ENCODE data around the gene CHST11. TPM values are rescaled to one million over a fixed set of nuclear protein-coding genes. Genes with fewer than 3 reads are reported as not detected.

CHST11 gene
- total RNA-seq, 1 donor from 2014 or later = 7.7 TPM

- Histone ChIP-seq H3K27ac (no peak overlapping the region), H3K79me2 (ENCODE audit: low read depth) (no peaks in the 10 kb centered on the region), H3F3A (ENCODE audit: low read depth) (no peaks in the 10 kb centered on the region), H2AFZ (replicated peaks) (no peak overlapping the region), H3K4me2 (no peak overlapping the region), H3K36me3 (no peaks in the 10 kb centered on the region), H3K4me3 (no peak overlapping the region), H3K9me3 (ENCODE audit: low read depth) (no peaks in the 10 kb centered on the region), H4K20me1 (ENCODE audit: low read depth) (peaks cover 8% of the 10 kb centered on the region), H3K9ac (no peak overlapping the region), H3K27me3 (no peaks in the 10 kb centered on the region), H3K4me1 (no peaks in the 10 kb centered on the region)
- Mint-ChIP-seq H3K27ac (no peak overlapping the region), H3K4me3 (no peak overlapping the region), H3K9me3 (no peaks in the 10 kb centered on the region), H3K27me3 (ENCODE audit: insufficient read depth, low read depth) (peaks cover 2% of the 10 kb centered on the region), H3K36me3 (peaks cover 2% of the 10 kb centered on the region), H3K4me1 (peaks cover 17% of the 10 kb centered on the region)
- DNase-seq (ENCODE audit: low spot score) = no peak
- TF ChIP-seq EZH2phosphoT487 (IDR thresholded peaks at IDR 0.05) (no peak), CTCF (IDR thresholded peaks at IDR 0.05) (no peak), EZH2 (IDR thresholded peaks at IDR 0.05) (no peak)
These were observed 124.3 kb downstream of the CHST11 start for GRCh38 chr12:104581005-104581570.

DNA sequence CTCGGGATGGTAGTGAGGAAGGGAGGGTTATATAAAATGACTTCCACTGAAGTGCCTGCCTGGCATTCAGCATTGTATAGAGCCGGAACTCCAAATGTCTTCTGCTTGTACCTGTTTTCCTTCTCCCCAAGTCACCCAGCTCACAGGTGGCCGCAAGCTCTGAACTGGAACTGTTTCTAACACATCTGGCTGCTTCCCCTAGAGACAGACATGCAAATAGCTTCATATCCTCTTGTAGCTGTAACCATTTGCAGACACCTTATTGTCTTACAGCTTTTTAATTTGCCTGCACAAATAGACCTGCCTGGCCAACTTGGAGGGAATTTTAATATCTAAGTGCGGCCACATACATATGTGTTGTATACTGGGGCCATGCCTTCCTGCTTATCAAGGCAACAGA is 126.0 kb downstream of the CHST11 start:
- no peak overlapping the region for H3K4me3 ChIP-seq
- no peaks in the 10 kb centered on the region for H3K27me3 ChIP-seq
- Mint-ChIP-seq H3K9me3 (no peaks in the 10 kb centered on the region), H3K36me3 (peaks cover 2% of the 10 kb centered on the region), H3K4me1 (peaks cover 22% of the 10 kb centered on the region), H3K27me3 (ENCODE audit: insufficient read depth, low read depth) (peaks cover 2% of the 10 kb centered on the region), H3K27ac (no peak overlapping the region), H3K4me3 (no peak overlapping the region)
- no peaks in the 10 kb centered on the region for H3K79me2 ChIP-seq (ENCODE audit: low read depth)
- H3K4me2 ChIP-seq = no peak overlapping the region
- no peak overlapping the region for H3K27ac ChIP-seq
- TF ChIP-seq CTCF (IDR thresholded peaks at IDR 0.05) (no peak), EZH2phosphoT487 (IDR thresholded peaks at IDR 0.05) (no peak), EZH2 (IDR thresholded peaks at IDR 0.05) (no peak)
- H3F3A ChIP-seq (ENCODE audit: low read depth) = no peaks in the 10 kb centered on the region
- no peak overlapping the region for H3K9ac ChIP-seq
- no peaks in the 10 kb centered on the region for H3K36me3 ChIP-seq
- no peaks in the 10 kb centered on the region for H3K9me3 ChIP-seq (ENCODE audit: low read depth)
- H3K4me1 ChIP-seq = no peaks in the 10 kb centered on the region
- no peak overlapping the region for H2AFZ ChIP-seq (replicated peaks)
- H4K20me1 ChIP-seq (ENCODE audit: low read depth) = peaks cover 8% of the 10 kb centered on the region
- no peak for DNase-seq (ENCODE audit: low spot score)

DNA sequence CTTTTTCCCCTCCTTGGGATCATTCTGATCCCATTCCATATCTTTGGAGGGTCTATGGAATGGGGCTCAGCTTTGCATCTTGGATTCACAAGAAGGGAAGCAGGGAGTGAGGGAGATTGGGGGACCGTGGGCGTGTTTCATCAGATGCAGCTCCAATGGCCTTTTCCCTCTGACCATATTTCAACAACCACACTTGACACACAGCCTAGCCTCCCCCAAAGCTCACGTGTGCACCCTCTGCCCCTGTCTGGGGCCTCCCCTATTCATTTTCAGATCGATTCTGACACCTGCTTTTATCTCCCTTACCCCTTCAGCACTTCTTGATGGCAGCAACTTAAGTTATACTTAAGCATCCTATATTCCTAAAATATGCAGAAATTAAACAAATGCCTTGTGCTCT is 126.6 kb downstream of the CHST11 start:
- Histone ChIP-seq H3K9ac (no peak overlapping the region), H2AFZ (replicated peaks) (no peak overlapping the region), H3K4me3 (no peak overlapping the region), H3K4me2 (no peak overlapping the region), H3K27ac (no peak overlapping the region), H3K4me1 (no peaks in the 10 kb centered on the region), H4K20me1 (ENCODE audit: low read depth) (peaks cover 8% of the 10 kb centered on the region), H3K9me3 (ENCODE audit: low read depth) (no peaks in the 10 kb centered on the region), H3K79me2 (ENCODE audit: low read depth) (no peaks in the 10 kb centered on the region), H3F3A (ENCODE audit: low read depth) (no peaks in the 10 kb centered on the region), H3K27me3 (no peaks in the 10 kb centered on the region), H3K36me3 (no peaks in the 10 kb centered on the region)
- Mint-ChIP-seq H3K36me3 (peaks cover 2% of the 10 kb centered on the region), H3K4me1 (peaks cover 16% of the 10 kb centered on the region), H3K27me3 (ENCODE audit: insufficient read depth, low read depth) (peaks cover 2% of the 10 kb centered on the region), H3K27ac (no peak overlapping the region), H3K4me3 (no peak overlapping the region), H3K9me3 (no peaks in the 10 kb centered on the region)
- TF ChIP-seq CTCF (IDR thresholded peaks at IDR 0.05) (no peak), EZH2 (IDR thresholded peaks at IDR 0.05) (no peak), EZH2phosphoT487 (IDR thresholded peaks at IDR 0.05) (no peak)
- no peak for DNase-seq (ENCODE audit: low spot score)

Measured in neural progenitor cell (in vitro differentiated cells).